ENCODE results near the gene PSMB9.
"Not testable (repeated sequence)": the region's sequence is repeated elsewhere in the genome, so short reads cannot be mapped to it uniquely, and the experiment has no call there.

Gene PSMB9

DNA sequence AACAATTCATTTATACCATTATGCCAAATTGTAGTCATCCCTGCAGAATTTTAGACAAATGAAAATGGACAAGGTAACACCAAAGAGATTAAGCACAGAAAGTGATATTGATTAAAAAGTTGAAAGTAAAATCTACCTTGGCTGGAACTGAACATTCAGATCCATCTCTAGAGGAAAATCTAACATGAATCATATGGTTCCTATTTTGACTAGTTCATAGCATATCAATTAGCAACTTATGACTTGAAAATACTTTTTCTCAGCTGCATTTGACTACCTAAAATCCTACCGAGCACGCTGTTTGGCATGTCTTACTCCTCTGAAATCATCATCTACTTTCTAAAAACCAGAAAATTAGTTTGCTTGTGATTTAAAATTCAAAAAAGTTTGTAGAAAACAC, 22.6 kb downstream of the PSMB9 start:
- Histone ChIP-seq H3K4me1 (peaks cover 0 to 3% (median 0%) of the 10 kb centered on the region in 4 donors), H3K27me3 (peaks cover 0 to 35% of the 10 kb centered on the region in 2 donors), H3K4me3 (no peak overlapping the region), H3K36me3 (no peaks in the 10 kb centered on the region), H3K9me3 (no peaks in the 10 kb centered on the region), H3K27ac (no peak overlapping the region)
- TF ChIP-seq, protein P1, sequence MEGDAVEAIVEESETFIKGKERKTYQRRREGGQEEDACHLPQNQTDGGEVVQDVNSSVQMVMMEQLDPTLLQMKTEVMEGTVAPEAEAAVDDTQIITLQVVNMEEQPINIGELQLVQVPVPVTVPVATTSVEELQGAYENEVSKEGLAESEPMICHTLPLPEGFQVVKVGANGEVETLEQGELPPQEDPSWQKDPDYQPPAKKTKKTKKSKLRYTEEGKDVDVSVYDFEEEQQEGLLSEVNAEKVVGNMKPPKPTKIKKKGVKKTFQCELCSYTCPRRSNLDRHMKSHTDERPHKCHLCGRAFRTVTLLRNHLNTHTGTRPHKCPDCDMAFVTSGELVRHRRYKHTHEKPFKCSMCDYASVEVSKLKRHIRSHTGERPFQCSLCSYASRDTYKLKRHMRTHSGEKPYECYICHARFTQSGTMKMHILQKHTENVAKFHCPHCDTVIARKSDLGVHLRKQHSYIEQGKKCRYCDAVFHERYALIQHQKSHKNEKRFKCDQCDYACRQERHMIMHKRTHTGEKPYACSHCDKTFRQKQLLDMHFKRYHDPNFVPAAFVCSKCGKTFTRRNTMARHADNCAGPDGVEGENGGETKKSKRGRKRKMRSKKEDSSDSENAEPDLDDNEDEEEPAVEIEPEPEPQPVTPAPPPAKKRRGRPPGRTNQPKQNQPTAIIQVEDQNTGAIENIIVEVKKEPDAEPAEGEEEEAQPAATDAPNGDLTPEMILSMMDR (IDR thresholded peaks at IDR 0.05) = no peak
- intact Hi-C loops (cut with DNase I; ENCODE audit: low total_unique reads) = no loop called here
- DNase-seq = no peak

DNA sequence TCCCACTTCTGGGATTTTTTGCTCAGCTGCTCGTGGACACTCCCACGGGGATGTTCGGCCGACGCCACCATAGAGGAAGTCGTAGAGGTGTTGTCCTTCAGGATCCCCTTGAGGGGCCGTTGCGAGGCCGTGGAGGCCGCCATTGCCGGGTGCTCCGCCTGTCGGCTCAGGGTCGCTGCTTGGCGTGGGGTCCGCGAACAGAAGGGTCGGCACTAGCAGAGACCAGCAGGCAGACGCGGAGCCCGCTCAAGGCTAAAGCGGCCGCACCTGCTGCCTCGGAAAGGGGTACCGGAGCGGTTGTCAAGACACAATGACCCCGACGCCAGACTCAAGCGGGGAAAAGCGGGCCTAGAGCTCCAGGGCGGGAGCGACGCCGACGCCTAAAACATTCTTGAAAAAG, 25.7 kb downstream of the PSMB9 start:
- Histone ChIP-seq H3K36me3 (no peaks in the 10 kb centered on the region), H3K27me3 (peaks cover 0 to 24% of the 10 kb centered on the region in 2 donors), H3K4me3 (no peak overlapping the region), H3K4me1 (peaks cover 0 to 14% (median 0%) of the 10 kb centered on the region in 4 donors), H3K27ac (no peak overlapping the region), H3K9me3 (no peaks in the 10 kb centered on the region)
- DNase-seq = no peak
- TF ChIP-seq, protein P1 (IDR thresholded peaks at IDR 0.05) = no peak
- intact Hi-C loops (cut with DNase I; ENCODE audit: low total_unique reads) = loop anchor here (10.0 kb wide), 1 partner anchor 75 kb away; the partner anchor contains the start of gene HLA-DMA

DNA sequence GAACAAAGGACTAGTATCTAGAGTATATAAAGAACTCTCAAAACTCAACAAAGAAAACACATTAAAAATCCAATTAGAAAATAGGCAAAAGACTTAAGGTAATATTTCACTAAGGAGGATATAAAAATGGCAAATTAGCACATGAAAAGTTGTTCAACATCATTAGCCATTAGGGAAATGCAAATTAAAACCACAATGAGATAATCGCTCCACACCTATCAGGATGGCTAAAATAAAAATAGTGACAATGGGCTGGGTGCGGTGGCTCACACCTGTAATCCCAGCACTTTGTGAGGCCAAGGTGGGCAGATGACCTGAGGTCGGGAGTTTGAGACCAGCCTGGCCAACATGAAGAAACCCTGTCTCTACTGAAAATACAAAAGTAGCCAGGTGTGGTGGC, 27.0 kb downstream of the PSMB9 start:
- not testable (repeated sequence) for H3K4me3 ChIP-seq, H3K27ac ChIP-seq, DNase-seq, H3K36me3 ChIP-seq, H3K9me3 ChIP-seq
- intact Hi-C loops (cut with DNase I; ENCODE audit: low total_unique reads) = loop anchor here (10.0 kb wide), 1 partner anchor 74 kb away; the partner anchor contains the start of gene HLA-DMA
- Histone ChIP-seq H3K27me3 (peaks cover 0 to 15% of the 10 kb centered on the region in 2 donors), H3K4me1 (peaks cover 0 to 14% (median 0%) of the 10 kb centered on the region in 4 donors)

DNA sequence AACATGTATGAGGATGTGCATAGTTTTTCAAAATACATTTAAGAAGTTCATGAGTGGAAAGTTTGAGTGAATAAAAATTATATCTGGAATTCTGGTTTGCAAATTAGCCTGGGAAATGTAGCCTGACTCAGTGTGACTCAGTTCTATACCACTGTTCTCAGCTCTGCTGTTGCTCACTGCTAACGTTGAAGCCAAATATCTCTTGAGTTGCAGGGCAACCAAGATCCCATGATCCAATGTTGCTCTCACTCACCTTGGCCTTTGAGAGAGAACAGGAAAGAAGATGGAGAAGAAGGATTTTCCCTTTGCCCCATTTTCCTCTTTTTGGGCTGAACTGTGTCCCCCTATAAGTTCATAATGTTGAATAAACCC, 28.9 kb downstream of the PSMB9 start:
- Histone ChIP-seq H3K27ac (no peak overlapping the region), H3K4me3 (no peak overlapping the region), H3K36me3 (no peaks in the 10 kb centered on the region), H3K9me3 (no peaks in the 10 kb centered on the region), H3K27me3 (peaks cover 0 to 11% of the 10 kb centered on the region in 2 donors), H3K4me1 (peaks cover 0 to 14% (median 0%) of the 10 kb centered on the region in 4 donors)
- intact Hi-C loops (cut with DNase I; ENCODE audit: low total_unique reads) = loop anchor here (10.0 kb wide), 1 partner anchor 72 kb away; the partner anchor contains the start of gene HLA-DMA
- DNase-seq = no peak
- TF ChIP-seq, protein P1 (IDR thresholded peaks at IDR 0.05) = no peak

DNA sequence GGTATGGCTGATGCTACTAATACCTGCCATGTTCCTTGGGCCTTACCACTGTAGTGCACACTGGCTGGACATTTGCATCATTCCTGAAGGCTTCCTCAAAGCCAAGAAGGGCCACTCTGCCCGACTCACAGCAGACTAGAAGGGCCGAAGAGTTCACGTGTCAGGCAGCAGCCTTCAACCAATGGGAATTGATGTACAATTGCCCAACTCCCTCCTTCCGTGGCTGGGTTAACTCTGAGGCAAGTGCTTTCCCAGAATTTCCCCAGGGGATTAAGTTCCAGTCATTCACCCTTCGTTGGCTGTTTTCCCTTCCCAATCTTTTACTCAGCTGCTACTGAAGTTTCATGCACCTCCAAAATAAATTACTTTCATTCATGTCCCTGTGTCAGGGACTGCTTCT, 29.8 kb downstream of the PSMB9 start:
- TF ChIP-seq, protein P1 (IDR thresholded peaks at IDR 0.05) = no peak
- H3K27ac ChIP-seq = peak overlapping the region in 1 of 2 donors; percentile 34
- no peaks in the 10 kb centered on the region for H3K9me3 ChIP-seq
- peak; percentile 58 to 84 for DNase-seq
- H3K27me3 ChIP-seq = peaks cover 0 to 8% of the 10 kb centered on the region in 2 donors
- intact Hi-C loops (cut with DNase I; ENCODE audit: low total_unique reads) = loop anchor here (2.0 to 10.0 kb wide), 2 partner anchors 71 to 99 kb away; partner anchors contain the start of gene HLA-DMA
- H3K4me1 ChIP-seq = peaks cover 0 to 14% (median 0%) of the 10 kb centered on the region in 4 donors
- H3K4me3 ChIP-seq = no peak overlapping the region
- H3K36me3 ChIP-seq = no peaks in the 10 kb centered on the region

DNA sequence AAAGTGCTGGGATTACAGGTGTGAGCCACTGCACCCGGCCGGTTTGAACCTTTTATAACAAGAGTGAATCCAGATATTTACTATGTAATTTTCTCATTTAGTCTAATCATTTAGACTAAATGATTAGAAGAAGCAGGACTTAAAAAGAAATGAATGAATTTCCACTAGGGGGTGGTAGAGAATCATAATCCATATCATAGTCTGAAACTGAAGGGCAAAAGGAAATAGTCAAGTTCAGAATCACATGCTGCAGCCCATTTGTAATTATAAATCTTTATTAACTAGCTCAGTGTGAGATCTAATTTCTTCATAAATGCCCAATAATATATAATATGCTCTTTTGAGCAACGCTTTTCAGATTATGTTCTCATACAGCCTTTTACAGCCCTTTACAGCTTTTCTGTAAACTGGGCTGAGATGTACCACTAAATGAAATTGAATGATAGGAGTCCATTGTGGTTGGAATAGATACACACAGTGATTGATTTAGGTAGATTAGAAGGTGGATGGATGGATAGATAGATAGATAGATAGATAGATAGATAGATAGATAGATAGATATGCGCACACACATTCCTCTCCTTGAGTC, 31.8 kb downstream of the PSMB9 start:
- Histone ChIP-seq H3K27me3 (no peaks in the 10 kb centered on the region), H3K9me3 (no peaks in the 10 kb centered on the region), H3K36me3 (no peaks in the 10 kb centered on the region), H3K4me1 (peaks cover 0 to 11% (median 0%) of the 10 kb centered on the region in 4 donors), H3K4me3 (no peak overlapping the region), H3K27ac (no peak overlapping the region)
- intact Hi-C loops (cut with DNase I; ENCODE audit: low total_unique reads) = loop anchor here (2.0 to 10.0 kb wide), 2 partner anchors 69 to 97 kb away; partner anchors contain the start of gene HLA-DMA
- DNase-seq = no peak
- TF ChIP-seq, protein P1 (IDR thresholded peaks at IDR 0.05) = peak; percentile 60 to 70
